Amygdala (tissue), 56 donors: ENCODE results near the gene NUFIP2.
A peak's percentile ranks its signal among the peaks of the same experiment; 100 is the strongest.
"Not testable (repeated sequence)": the region's sequence is repeated elsewhere in the genome, so short reads cannot be mapped to it uniquely, and the experiment has no call there.

ENCODE experiments used
- DNase-seq, 56 donors: peaks; one replicate each; lab custom pipeline; 2025; lab: John Stamatoyannopoulos, UW

The NUFIP2 gene

GRCh38 chr17:29293890-29294579 lies at the start of gene NUFIP2:
TSS of gene NUFIP2 (minus strand) at chr17:29294148. CDS start at chr17:29294059, 89 bp downstream.
- DNase-seq = peak; percentile 78 to 100 (median 99)

GRCh38 chr17:29342158-29342765 lies 48.3 kb upstream of the NUFIP2 start:
- DNase-seq = no peak

GRCh38 chr17:29341726-29342125 lies 47.8 kb upstream of the NUFIP2 start:
- DNase-seq = no peak

GRCh38 chr17:29339016-29339415 lies 45.1 kb upstream of the NUFIP2 start:
- DNase-seq = not testable (repeated sequence)

- peak in 15 of 56 donors; percentile 1 to 37 (median 4) for DNase-seq
Measured at GRCh38 chr17:29331708-29332085, 37.7 kb upstream of the NUFIP2 start.

GRCh38 chr17:29331075-29331707 lies 37.2 kb upstream of the NUFIP2 start:
- DNase-seq = no peak

- no peak for DNase-seq
Measured at GRCh38 chr17:29327412-29327811, 33.5 kb upstream of the NUFIP2 start.

GRCh38 chr17:29326023-29326813 lies 32.3 kb upstream of the NUFIP2 start:
- no peak for DNase-seq

- DNase-seq = no peak
Measured at GRCh38 chr17:29322363-29322762, 28.4 kb upstream of the NUFIP2 start.

- no peak for DNase-seq
Measured at GRCh38 chr17:29303386-29303785, 9.4 kb upstream of the NUFIP2 start.

- DNase-seq = no peak
Measured at GRCh38 chr17:29299031-29299430, 5.1 kb upstream of the NUFIP2 start.

- DNase-seq = no peak
Measured at GRCh38 chr17:29295420-29295819, 1.5 kb upstream of the NUFIP2 start.

GRCh38 chr17:29294580-29294900 lies 592 bp upstream of the NUFIP2 start:
- DNase-seq = no peak

- DNase-seq = peak in 47 of 56 donors; percentile 8 to 74 (median 49)
Measured at GRCh38 chr17:29292992-29293889, 707 bp downstream of the NUFIP2 start.

- peak in 49 of 56 donors; percentile 4 to 75 (median 47) for DNase-seq
Measured at GRCh38 chr17:29292071-29292991, 1.6 kb downstream of the NUFIP2 start.

- DNase-seq = peak in 5 of 56 donors; percentile 5 to 92 (median 19)
Measured at GRCh38 chr17:29291163-29291752, 2.7 kb downstream of the NUFIP2 start.

GRCh38 chr17:29289852-29290251 lies 4.1 kb downstream of the NUFIP2 start:
- no peak for DNase-seq

- DNase-seq = no peak
Measured at GRCh38 chr17:29283961-29284360, 10.0 kb downstream of the NUFIP2 start.

- no peak for DNase-seq
Measured at GRCh38 chr17:29283496-29283895, 10.5 kb downstream of the NUFIP2 start.
